ENCODE data around the gene CACNG4. TPM values are rescaled to one million over a fixed set of nuclear protein-coding genes. Genes with fewer than 3 reads are reported as not detected.

The CACNG4 gene
- total and polyA plus RNA-seq, 4 experiments from 2014 or later: not detected

DNA sequence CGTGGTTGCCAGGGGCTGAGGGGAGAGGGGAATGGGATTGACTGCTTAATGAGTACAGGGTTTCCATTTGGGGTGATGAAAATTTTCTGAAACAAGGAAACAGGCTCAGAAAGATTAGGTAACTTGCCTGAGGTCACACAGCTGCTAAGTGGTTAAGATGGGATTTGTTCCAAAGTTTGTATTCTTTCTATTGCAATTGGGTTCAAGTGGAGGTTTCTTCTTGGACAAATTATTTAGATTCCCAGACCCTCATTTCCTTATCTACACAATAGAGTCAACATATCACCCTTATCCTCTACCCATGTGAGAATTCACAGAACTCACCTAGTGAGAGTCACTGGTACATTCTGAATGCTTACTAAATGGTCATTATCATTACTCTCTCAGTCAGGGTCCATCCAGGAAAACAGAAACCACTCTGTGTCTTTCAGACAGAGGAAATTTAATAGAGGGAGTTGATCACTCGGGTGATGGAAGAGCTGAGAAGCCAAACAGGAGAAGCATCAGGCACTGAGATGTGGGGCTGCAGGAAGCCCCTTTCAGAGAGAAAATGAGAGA lies 22.6 kb downstream of the CACNG4 start:
- H3K9me3 Mint-ChIP-seq: peaks cover 0 to 2% (median 0%) of the 10 kb centered on the region in 8 donors
- Histone ChIP-seq H3K36me3 (ENCODE audit: insufficient read depth, low read length) (no peaks in the 10 kb centered on the region), H3K27ac (ENCODE audit: low read depth, low read length) (no peak overlapping the region), H3K4me3 (ENCODE audit: low read length in 2 of 2) (no peak overlapping the region), H3K4me1 (ENCODE audit: insufficient read depth, low read length) (no peaks in the 10 kb centered on the region), H3K9me3 (ENCODE audit: control insufficient read depth in 1 of 2, low read length in 2 of 2) (no peaks in the 10 kb centered on the region), H3K27me3 (ENCODE audit: insufficient read depth, low read length) (peaks cover 6% of the 10 kb centered on the region)
- H3K4me3 Mint-ChIP-seq: no peak overlapping the region
- intact Hi-C loops (cut with micrococcal nuclease): no loop called here
- H3K27me3 Mint-ChIP-seq: peaks cover 35 to 47% of the 10 kb centered on the region in 2 donors
- CTCF ChIA-PET (ENCODE audit: partially characterized antibody): no interaction called here
- no peak overlapping the region for H3K27ac Mint-ChIP-seq
- H3K4me1 Mint-ChIP-seq: peaks cover 4 to 9% (median 7%) of the 10 kb centered on the region in 4 donors
- peak in 1 of 5 donors; percentile 8 for DNase-seq
- POLR2A ChIA-PET (ENCODE audit: partially characterized antibody): no interaction called here
- no peaks in the 10 kb centered on the region for H3K36me3 Mint-ChIP-seq

DNA sequence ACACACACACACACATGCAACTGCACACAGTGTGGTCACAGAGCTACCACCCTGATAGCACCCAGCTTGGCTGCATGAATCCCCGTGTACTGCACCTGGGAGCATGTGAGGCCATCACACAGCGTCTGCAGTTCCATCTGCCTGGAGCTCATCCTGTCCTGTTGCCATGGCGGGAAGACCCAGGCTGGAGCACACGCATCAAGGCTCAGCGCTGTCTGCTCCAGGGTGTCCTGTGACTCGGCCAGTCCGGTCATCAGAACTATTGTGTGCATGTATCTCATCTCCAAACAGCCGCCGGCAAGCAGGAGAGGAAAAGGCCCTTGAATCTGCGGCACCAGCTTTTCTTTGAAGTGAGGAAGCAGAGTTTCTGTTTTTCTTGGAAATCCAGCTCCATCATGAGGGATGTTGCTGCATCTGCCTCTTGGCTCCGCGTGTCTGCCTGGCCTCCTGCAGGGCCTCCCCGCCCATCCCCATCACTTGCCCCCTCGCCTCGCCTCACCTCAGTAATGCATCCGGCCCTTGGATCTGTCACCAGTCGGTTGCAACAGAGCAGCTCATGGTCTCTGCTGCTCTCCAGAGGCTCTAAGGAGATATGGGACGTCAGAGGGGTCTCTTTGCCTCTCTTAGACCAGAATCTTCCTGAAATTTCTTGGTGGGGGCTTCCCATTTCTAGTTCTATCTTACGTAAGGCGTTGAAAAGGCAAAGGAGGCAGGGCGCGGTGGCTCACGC lies 23.7 kb downstream of the CACNG4 start:
- Histone ChIP-seq H3K27me3 (ENCODE audit: insufficient read depth, low read length) (peaks cover 6% of the 10 kb centered on the region), H3K4me1 (ENCODE audit: insufficient read depth, low read length) (no peaks in the 10 kb centered on the region), H3K36me3 (ENCODE audit: insufficient read depth, low read length) (no peaks in the 10 kb centered on the region), H3K4me3 (ENCODE audit: low read length in 2 of 2) (no peak overlapping the region), H3K9me3 (ENCODE audit: control insufficient read depth in 1 of 2, low read length in 2 of 2) (no peaks in the 10 kb centered on the region), H3K27ac (ENCODE audit: low read depth, low read length) (no peak overlapping the region)
- H3K27me3 Mint-ChIP-seq: peaks cover 32 to 47% of the 10 kb centered on the region in 2 donors
- POLR2A ChIA-PET (ENCODE audit: partially characterized antibody): no interaction called here
- H3K4me3 Mint-ChIP-seq: no peak overlapping the region
- no peak for DNase-seq
- H3K9me3 Mint-ChIP-seq: peaks cover 0 to 2% (median 0%) of the 10 kb centered on the region in 8 donors
- no peaks in the 10 kb centered on the region for H3K36me3 Mint-ChIP-seq
- CTCF ChIA-PET (ENCODE audit: partially characterized antibody): no interaction called here
- intact Hi-C loops (cut with micrococcal nuclease): no loop called here
- peaks cover 4 to 6% (median 6%) of the 10 kb centered on the region in 4 donors for H3K4me1 Mint-ChIP-seq
- no peak overlapping the region for H3K27ac Mint-ChIP-seq

DNA sequence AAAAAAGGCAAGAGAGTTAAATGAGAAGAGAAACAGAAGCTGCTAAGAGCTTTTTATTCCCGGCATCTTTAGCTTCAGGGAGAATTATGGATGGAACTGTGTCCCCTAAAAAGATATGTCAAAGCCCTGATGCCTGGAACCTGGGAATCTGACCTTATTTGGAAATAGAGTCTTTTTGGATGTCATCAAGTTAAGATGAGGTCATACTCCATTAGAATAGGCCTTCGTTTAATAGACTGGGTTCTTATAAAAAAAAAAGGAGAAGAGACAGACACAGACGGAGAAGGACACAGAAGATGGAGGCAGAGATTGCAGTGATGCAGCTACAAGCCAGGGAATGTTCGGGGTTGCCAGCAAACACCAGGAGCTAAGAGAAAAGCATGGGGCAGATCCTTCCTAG lies 24.6 kb downstream of the CACNG4 start:
- ChIA-PET POLR2A (ENCODE audit: partially characterized antibody) (no interaction called here), CTCF (ENCODE audit: partially characterized antibody) (no interaction called here)
- Histone ChIP-seq H3K4me1 (ENCODE audit: insufficient read depth, low read length) (no peaks in the 10 kb centered on the region), H3K27me3 (ENCODE audit: insufficient read depth, low read length) (peaks cover 6% of the 10 kb centered on the region), H3K36me3 (ENCODE audit: insufficient read depth, low read length) (no peaks in the 10 kb centered on the region), H3K9me3 (ENCODE audit: control insufficient read depth in 1 of 2, low read length in 2 of 2) (no peaks in the 10 kb centered on the region), H3K4me3 (ENCODE audit: low read length in 2 of 2) (no peak overlapping the region), H3K27ac (ENCODE audit: low read depth, low read length) (no peak overlapping the region)
- Mint-ChIP-seq H3K4me1 (no peaks in the 10 kb centered on the region), H3K4me3 (no peak overlapping the region), H3K27ac (no peak overlapping the region), H3K27me3 (peaks cover 28 to 40% of the 10 kb centered on the region in 2 donors), H3K36me3 (no peaks in the 10 kb centered on the region), H3K9me3 (peaks cover 0 to 2% (median 0%) of the 10 kb centered on the region in 8 donors)
- DNase-seq: no peak
- intact Hi-C loops (cut with micrococcal nuclease): no loop called here

DNA sequence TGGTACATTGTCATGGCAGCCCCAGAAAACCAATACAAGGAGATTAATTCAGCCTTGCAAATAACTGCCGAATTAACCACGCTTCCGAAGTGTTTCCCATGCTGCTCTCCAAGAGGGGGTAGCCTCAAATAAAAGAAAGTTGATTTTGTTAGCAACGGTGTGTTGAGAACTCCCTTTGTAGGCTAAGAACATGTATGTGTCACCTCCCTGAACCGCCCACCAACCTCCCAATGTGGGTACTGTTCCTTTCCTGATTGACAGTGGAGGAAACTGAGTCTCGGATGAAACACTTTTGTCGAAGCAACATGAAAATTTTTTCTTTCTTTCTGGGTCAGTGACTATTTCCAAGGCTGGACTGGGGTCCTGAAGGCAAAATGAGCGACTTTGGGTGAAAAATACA lies 25.1 kb downstream of the CACNG4 start:
- CTCF ChIA-PET (ENCODE audit: partially characterized antibody): no interaction called here
- H3K27me3 Mint-ChIP-seq: peaks cover 28 to 38% of the 10 kb centered on the region in 2 donors

DNA sequence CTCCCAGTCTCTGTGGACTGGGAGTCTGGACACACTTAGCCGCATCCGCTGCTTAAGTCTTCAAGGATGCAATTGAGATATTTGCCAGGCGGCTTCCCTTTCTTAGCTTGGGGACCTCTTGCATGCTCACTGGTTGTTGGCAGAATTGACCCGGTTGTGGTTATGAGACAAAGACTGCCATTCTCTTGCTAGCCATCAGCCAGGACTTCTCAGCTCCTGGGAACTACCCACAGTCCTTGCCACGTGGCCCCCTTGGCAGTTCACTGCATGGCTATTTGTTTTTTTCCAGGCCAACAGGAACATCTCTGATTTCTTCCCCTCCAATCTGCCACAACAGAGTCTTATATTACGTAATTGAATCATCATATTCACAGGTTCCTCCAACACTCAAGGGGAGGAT lies 25.5 kb downstream of the CACNG4 start:
- peaks cover 6% of the 10 kb centered on the region for H3K27me3 ChIP-seq (ENCODE audit: insufficient read depth, low read length)
- Mint-ChIP-seq H3K4me3 (no peak overlapping the region), H3K9me3 (peaks cover 0 to 2% (median 0%) of the 10 kb centered on the region in 8 donors), H3K36me3 (no peaks in the 10 kb centered on the region), H3K27ac (no peak overlapping the region), H3K4me1 (no peaks in the 10 kb centered on the region), H3K27me3 (peaks cover 27 to 40% of the 10 kb centered on the region in 2 donors)
- no peaks in the 10 kb centered on the region for H3K9me3 ChIP-seq (ENCODE audit: control insufficient read depth in 1 of 2, low read length in 2 of 2)
- ChIA-PET CTCF (ENCODE audit: partially characterized antibody) (no interaction called here), POLR2A (ENCODE audit: partially characterized antibody) (no interaction called here)
- intact Hi-C loops (cut with micrococcal nuclease): no loop called here
- H3K36me3 ChIP-seq (ENCODE audit: insufficient read depth, low read length): no peaks in the 10 kb centered on the region
- H3K27ac ChIP-seq (ENCODE audit: low read depth, low read length): no peak overlapping the region
- no peaks in the 10 kb centered on the region for H3K4me1 ChIP-seq (ENCODE audit: insufficient read depth, low read length)
- no peak for DNase-seq
- H3K4me3 ChIP-seq (ENCODE audit: low read length in 2 of 2): no peak overlapping the region

More for the DNA sequence above, 25.1 kb downstream of the CACNG4 start:
- Histone ChIP-seq H3K36me3 (ENCODE audit: insufficient read depth, low read length) (no peaks in the 10 kb centered on the region), H3K4me3 (ENCODE audit: low read length in 2 of 2) (no peak overlapping the region), H3K9me3 (ENCODE audit: control insufficient read depth in 1 of 2, low read length in 2 of 2) (no peaks in the 10 kb centered on the region), H3K4me1 (ENCODE audit: insufficient read depth, low read length) (no peaks in the 10 kb centered on the region), H3K27me3 (ENCODE audit: insufficient read depth, low read length) (peaks cover 6% of the 10 kb centered on the region), H3K27ac (ENCODE audit: low read depth, low read length) (no peak overlapping the region)
- POLR2A ChIA-PET (ENCODE audit: partially characterized antibody): no interaction called here
- Mint-ChIP-seq H3K4me1 (no peaks in the 10 kb centered on the region), H3K27ac (no peak overlapping the region), H3K36me3 (no peaks in the 10 kb centered on the region), H3K4me3 (no peak overlapping the region), H3K9me3 (peaks cover 0 to 2% (median 0%) of the 10 kb centered on the region in 8 donors)
- intact Hi-C loops (cut with micrococcal nuclease): no loop called here
- DNase-seq: no peak

DNA sequence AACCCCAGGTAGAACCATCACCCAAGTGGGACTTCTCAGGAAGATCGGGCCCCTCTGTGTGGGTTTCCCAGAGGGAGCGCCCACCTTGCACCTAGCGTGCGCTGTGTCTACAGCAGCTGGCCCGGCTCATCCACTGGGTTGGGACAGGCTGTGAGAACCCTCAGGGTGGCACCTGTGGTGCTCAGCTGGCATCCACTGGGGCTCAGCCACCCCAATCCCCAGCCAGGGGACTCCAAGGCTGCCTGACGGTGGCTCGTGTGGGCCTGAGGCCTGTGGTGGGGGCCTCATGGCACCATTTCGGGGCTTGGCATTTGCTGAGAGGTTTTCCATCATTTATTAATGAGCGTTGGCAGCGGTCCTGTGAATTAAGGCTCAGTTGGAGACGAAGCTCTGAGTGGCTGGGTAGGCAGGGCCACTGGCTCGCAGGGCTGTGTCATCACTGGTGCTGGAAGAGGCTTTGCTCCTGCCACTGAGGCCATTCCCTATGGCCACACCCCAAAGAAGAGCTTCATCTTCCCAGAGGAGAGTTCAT lies 28.5 kb downstream of the CACNG4 start:
- no peaks in the 10 kb centered on the region for H3K36me3 ChIP-seq (ENCODE audit: insufficient read depth, low read length)
- Mint-ChIP-seq H3K27me3 (peaks cover 11 to 21% of the 10 kb centered on the region in 2 donors), H3K9me3 (no peaks in the 10 kb centered on the region), H3K4me1 (no peaks in the 10 kb centered on the region), H3K27ac (no peak overlapping the region), H3K36me3 (no peaks in the 10 kb centered on the region), H3K4me3 (no peak overlapping the region)
- no peaks in the 10 kb centered on the region for H3K4me1 ChIP-seq (ENCODE audit: insufficient read depth, low read length)
- CTCF ChIA-PET (ENCODE audit: partially characterized antibody): no interaction called here
- no peak for DNase-seq
- intact Hi-C loops (cut with micrococcal nuclease): no loop called here
- H3K4me3 ChIP-seq (ENCODE audit: low read length in 2 of 2): no peak overlapping the region
- POLR2A ChIA-PET (ENCODE audit: partially characterized antibody): no interaction called here
- H3K27ac ChIP-seq (ENCODE audit: low read depth, low read length): no peak overlapping the region
- H3K9me3 ChIP-seq (ENCODE audit: control insufficient read depth in 1 of 2, low read length in 2 of 2): no peaks in the 10 kb centered on the region
- H3K27me3 ChIP-seq (ENCODE audit: insufficient read depth, low read length): no peaks in the 10 kb centered on the region

DNA sequence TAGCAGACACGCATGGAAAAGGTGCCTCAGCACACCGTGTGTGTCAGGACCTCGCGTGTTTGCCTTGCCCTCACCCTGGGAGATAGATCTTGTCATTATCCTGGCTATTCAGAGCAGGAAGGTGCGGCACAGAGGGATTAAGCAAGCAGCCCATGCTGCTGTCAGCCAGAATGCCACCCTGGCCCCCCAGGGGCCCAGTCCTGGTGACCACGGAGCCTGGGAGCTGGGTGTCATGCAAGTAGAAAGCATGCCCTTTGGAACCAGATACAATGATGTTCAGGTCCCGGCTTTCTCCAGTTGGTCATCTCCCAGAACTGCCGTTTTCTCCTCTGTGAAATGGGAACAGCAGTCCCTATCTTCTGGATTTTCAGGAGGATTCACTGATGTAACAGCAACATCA lies 29.9 kb downstream of the CACNG4 start:
- Histone ChIP-seq H3K27ac (ENCODE audit: low read depth, low read length) (no peak overlapping the region), H3K9me3 (ENCODE audit: control insufficient read depth in 1 of 2, low read length in 2 of 2) (no peaks in the 10 kb centered on the region), H3K36me3 (ENCODE audit: insufficient read depth, low read length) (no peaks in the 10 kb centered on the region), H3K4me3 (ENCODE audit: low read length in 2 of 2) (no peak overlapping the region), H3K4me1 (ENCODE audit: insufficient read depth, low read length) (no peaks in the 10 kb centered on the region), H3K27me3 (ENCODE audit: insufficient read depth, low read length) (no peaks in the 10 kb centered on the region)
- Mint-ChIP-seq H3K27me3 (peaks cover 6 to 18% of the 10 kb centered on the region in 2 donors), H3K36me3 (no peaks in the 10 kb centered on the region), H3K4me1 (no peaks in the 10 kb centered on the region), H3K9me3 (no peaks in the 10 kb centered on the region), H3K4me3 (no peak overlapping the region), H3K27ac (no peak overlapping the region)
- POLR2A ChIA-PET (ENCODE audit: partially characterized antibody): no interaction called here
- CTCF ChIA-PET (ENCODE audit: partially characterized antibody): interaction anchor here (0.6 kb wide), 1 partner anchor 67 kb away, joined by 3 read pairs; no protein-coding TSS in a partner anchor
- intact Hi-C loops (cut with micrococcal nuclease): no loop called here
- DNase-seq: no peak

Measured in CD4-positive, alpha-beta memory T cell (primary cell).